ENCODE measurements around the gene PRDM16.

PRDM16 gene

GRCh38 chr1:3434406-3435110 lies 365.6 kb downstream of the PRDM16 start:
- DNase-seq (ENCODE audit: extremely low read depth in 1 of 2, low read depth in 1 of 2), result no peak

GRCh38 chr1:3435666-3436065 lies 366.7 kb downstream of the PRDM16 start:
- DNase-seq (ENCODE audit: extremely low read depth in 1 of 2, low read depth in 1 of 2), result no peak

GRCh38 chr1:3436451-3436850 lies 367.4 kb downstream of the PRDM16 start:
- DNase-seq (ENCODE audit: extremely low read depth in 1 of 2, low read depth in 1 of 2), result no peak

GRCh38 chr1:3436901-3437300 lies 367.9 kb downstream of the PRDM16 start:
- DNase-seq (ENCODE audit: extremely low read depth in 1 of 2, low read depth in 1 of 2), result no peak

- DNase-seq (ENCODE audit: extremely low read depth in 1 of 2, low read depth in 1 of 2), result no peak
Measured at GRCh38 chr1:3438661-3439180, 369.7 kb downstream of the PRDM16 start.

GRCh38 chr1:3439346-3440299 lies 370.6 kb downstream of the PRDM16 start:
- DNase-seq (ENCODE audit: extremely low read depth in 1 of 2, low read depth in 1 of 2), result no peak

- no peak for DNase-seq (ENCODE audit: extremely low read depth in 1 of 2, low read depth in 1 of 2)
Measured at GRCh38 chr1:3440300-3440681, 371.3 kb downstream of the PRDM16 start.

GRCh38 chr1:3440711-3441409 lies 371.9 kb downstream of the PRDM16 start:
- no peak for DNase-seq (ENCODE audit: extremely low read depth in 1 of 2, low read depth in 1 of 2)

GRCh38 chr1:3441410-3441847 lies 372.4 kb downstream of the PRDM16 start:
- no peak for DNase-seq (ENCODE audit: extremely low read depth in 1 of 2, low read depth in 1 of 2)

GRCh38 chr1:3441880-3442279 lies 372.9 kb downstream of the PRDM16 start:
- DNase-seq (ENCODE audit: extremely low read depth in 1 of 2, low read depth in 1 of 2), result no peak

- DNase-seq (ENCODE audit: extremely low read depth in 1 of 2, low read depth in 1 of 2), result no peak
Measured at GRCh38 chr1:3442331-3442730, 373.3 kb downstream of the PRDM16 start.

GRCh38 chr1:3442901-3443300 lies 373.9 kb downstream of the PRDM16 start:
- no peak for DNase-seq (ENCODE audit: extremely low read depth in 1 of 2, low read depth in 1 of 2)

- DNase-seq (ENCODE audit: extremely low read depth in 1 of 2, low read depth in 1 of 2), result no peak
Measured at GRCh38 chr1:3443807-3444206, 374.8 kb downstream of the PRDM16 start.

GRCh38 chr1:3444298-3444697 lies 375.3 kb downstream of the PRDM16 start:
- DNase-seq (ENCODE audit: extremely low read depth in 1 of 2, low read depth in 1 of 2), result no peak

GRCh38 chr1:3444736-3445135 lies 375.7 kb downstream of the PRDM16 start:
- DNase-seq (ENCODE audit: extremely low read depth in 1 of 2, low read depth in 1 of 2), result no peak

- no peak for DNase-seq (ENCODE audit: extremely low read depth in 1 of 2, low read depth in 1 of 2)
Measured at GRCh38 chr1:3450202-3450863, 381.3 kb downstream of the PRDM16 start.

GRCh38 chr1:3450983-3451382 lies 382.0 kb downstream of the PRDM16 start:
- no peak for DNase-seq (ENCODE audit: extremely low read depth in 1 of 2, low read depth in 1 of 2)

- no peak for DNase-seq (ENCODE audit: extremely low read depth in 1 of 2, low read depth in 1 of 2)
Measured at GRCh38 chr1:3451994-3452865, 383.2 kb downstream of the PRDM16 start.

GRCh38 chr1:3452866-3453175 lies 383.8 kb downstream of the PRDM16 start:
- DNase-seq (ENCODE audit: extremely low read depth in 1 of 2, low read depth in 1 of 2), result no peak
